Purkinje cell (primary cell): ENCODE results near the gene SCN3B. TPM values are rescaled to one million over a fixed set of nuclear protein-coding genes. Genes with fewer than 3 reads are reported as not detected.

ENCODE experiments used
- polyA plus RNA-seq: library from polyadenylated mRNA; unstranded; fragments of >200 nt; fragmentation: Nextera tagmentation; gene quantifications from 2 replicates; pipeline ENCODE4 v1.2.1, GENCODE V29; 2014

The SCN3B gene, protein sequence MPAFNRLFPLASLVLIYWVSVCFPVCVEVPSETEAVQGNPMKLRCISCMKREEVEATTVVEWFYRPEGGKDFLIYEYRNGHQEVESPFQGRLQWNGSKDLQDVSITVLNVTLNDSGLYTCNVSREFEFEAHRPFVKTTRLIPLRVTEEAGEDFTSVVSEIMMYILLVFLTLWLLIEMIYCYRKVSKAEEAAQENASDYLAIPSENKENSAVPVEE
- 14.8 and 42.9 TPM in 2 replicates for polyA plus RNA-seq

GRCh38 chr11:123654566-123655081 is at the start of gene SCN3B:
SCN3B (minus strand) TSS chr11:123654624; CDS start chr11:123653801, 823 bp downstream.

Other genes starting within 250 kb of the SCN3B start
- gene GRAMD1B, start 224.4 kb downstream of the SCN3B start, polyA plus RNA-seq = 20.7 and 30.0 TPM in 2 replicates
- gene ZNF202, start 87.0 kb upstream of the SCN3B start, polyA plus RNA-seq = 1.1 and 5.6 TPM in 2 replicates
- not detected in 2 replicates for gene OR6X1, start 99.9 kb upstream of the SCN3B start, polyA plus RNA-seq
- gene OR6M1, start 151.7 kb upstream of the SCN3B start, polyA plus RNA-seq = not detected in 2 replicates
- not detected in 2 replicates for gene TMEM225, start 231.0 kb upstream of the SCN3B start, polyA plus RNA-seq
- gene OR8D4, start 247.5 kb upstream of the SCN3B start, polyA plus RNA-seq = not detected in 2 replicates